H4 (cell line): ENCODE results near the gene SPRN. TPM values are rescaled to one million over a fixed set of nuclear protein-coding genes. Genes with fewer than 3 reads are reported as not detected.
"Not testable (repeated sequence)": the region's sequence is repeated elsewhere in the genome, so short reads cannot be mapped to it uniquely, and the experiment has no call there.

Source experiments
- DNase-seq: peaks from one replicate; pipeline ENCODE4 v3.0.0-alpha.2; 2015; ENCODE audit warnings: low spot score
- total RNA-seq: library from RNA; depleted of rRNA; stranded (reverse); fragments of >200 nt; shearing (Covaris generic); gene quantifications from 2 replicates; pipeline ENCODE4 v1.2.3, GENCODE V29; 2014; rRNA removed

SPRN gene
- total RNA-seq = not detected in 2 replicates

GRCh38 chr10:133424601-133425000 is at the start of gene SPRN:
Gene SPRN (minus strand): TSS chr10:133424625. CDS start chr10:133423681, 944 bp downstream.
- not testable (repeated sequence) for DNase-seq

GRCh38 chr10:133474027-133474426 is 49.6 kb upstream of the SPRN start:
- DNase-seq = peak; percentile 1

GRCh38 chr10:133473270-133473669 is 48.8 kb upstream of the SPRN start:
- DNase-seq = peak; percentile 2

DNA sequence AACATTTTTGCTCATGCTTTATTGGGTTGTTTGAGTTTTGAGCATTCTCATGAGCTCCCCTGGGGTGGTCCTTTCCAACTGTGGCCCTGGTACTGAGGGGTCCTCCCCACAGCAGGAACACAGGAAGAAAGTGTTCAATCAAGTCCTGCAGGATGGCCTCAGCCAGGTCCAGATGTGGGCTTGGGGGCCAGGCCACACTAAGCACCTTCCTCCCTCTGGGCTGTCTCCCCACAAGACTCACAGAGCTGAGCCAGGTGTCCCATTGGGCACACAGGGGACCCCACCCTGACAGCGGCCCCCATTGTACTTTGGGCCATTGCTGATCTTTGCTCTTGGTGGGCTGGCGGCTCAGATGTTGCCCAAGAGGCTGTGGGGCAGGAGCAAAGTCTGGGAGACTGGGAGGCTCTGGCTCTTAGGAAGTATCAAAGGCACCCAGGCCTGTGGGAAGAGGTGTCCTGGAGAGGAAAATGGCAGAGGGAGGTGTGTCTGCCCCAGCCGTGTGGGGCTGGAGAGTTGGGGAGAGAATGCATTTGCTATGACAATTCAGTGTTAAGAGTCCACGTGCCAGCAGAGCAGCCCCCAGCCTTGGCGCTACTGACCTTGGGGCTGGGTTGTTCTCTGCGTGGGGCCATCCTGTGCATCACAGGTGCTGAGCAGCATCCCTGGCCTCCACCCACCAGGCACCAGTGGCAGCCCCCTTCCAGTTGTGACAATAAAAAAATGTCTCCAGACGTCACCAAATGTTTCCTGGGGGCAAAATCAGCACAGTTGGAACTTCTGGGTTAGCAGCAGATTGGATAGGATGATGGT is 47.1 kb upstream of the SPRN start:
- no peak for DNase-seq

DNA sequence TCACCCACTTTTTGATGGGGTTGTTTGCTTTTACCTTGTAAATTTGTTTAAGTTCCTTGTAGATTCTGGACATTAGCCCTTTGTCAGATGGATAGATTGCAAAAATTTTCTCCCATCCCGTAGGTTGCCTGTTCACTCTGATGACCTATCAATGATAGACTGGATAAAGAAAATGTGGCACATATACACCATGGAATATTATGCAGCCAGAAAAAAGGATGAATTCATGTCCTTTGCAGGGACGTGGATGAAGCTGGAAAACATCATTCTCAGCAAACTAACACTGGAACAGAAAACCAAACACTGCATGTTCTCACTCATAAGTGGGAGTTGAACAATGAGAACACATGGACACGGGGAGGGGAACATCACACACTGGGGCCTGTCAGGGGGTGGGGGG is 44.8 kb upstream of the SPRN start:
- DNase-seq = not testable (repeated sequence)

- DNase-seq = no peak
These were observed 43.0 kb upstream of the SPRN start for GRCh38 chr10:133467286-133467911.

GRCh38 chr10:133466683-133467275 is 42.4 kb upstream of the SPRN start:
- DNase-seq = no peak

DNA sequence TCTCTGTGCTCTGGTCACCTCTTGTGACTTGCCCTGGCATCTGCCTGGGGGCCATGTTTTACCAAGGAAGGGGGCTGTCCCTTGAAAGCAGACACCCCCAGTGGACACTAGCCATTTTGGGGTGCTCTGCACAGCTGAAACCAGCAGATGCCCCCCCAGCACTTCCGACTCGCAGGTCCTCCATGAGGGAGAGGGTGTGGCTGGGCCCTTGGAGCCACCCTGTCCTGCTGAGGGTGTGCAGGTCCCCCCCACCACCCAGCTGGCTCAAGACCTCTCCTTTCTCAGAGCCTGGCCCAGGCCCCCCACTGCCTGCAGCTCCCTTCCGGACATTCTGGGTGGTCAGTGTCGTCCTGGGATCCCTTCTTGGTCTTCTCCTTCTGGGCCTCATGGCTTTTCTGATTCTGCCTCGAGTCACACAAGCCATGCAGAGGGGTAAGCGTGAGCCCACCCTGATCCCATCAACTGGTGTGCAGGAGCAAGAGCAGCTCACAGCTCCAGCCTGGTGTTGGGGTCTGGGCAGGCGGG is 41.6 kb upstream of the SPRN start:
- DNase-seq = no peak

DNA sequence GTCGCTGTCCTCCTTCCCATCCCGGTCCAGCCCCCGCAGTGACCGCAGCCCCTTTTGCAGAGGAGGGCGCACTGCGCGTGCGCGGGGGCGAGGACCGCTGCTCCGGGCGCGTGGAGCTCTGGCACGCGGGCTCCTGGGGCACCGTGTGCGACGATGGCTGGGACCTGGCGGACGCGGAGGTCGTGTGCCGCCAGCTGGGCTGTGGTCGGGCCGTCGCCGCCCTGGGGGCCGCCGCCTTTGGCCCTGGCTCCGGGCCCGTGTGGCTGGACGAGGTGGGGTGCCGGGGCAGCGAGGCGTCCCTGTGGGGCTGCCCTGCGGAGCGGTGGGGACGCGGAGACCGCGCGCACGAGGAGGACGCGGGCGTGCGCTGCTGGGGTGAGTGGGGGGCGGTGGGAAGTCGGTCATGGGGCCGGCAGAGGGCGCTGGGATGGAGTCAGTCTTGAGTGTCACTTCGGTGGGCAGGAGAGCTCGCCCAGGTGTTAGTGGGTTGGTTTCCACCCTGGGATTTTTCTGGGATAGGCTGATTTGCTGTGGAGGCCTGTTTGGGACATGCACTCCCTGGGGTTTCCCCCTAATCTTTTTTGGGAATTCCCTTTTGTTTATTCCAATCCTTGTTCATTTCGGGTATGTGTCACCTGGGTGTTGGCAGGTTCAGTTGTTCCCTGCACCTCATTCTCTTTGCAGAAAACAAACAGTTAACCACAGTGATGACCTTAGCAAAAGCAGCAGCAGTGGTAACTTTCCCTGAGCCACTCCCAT is 40.9 kb upstream of the SPRN start:
- DNase-seq = no peak

DNA sequence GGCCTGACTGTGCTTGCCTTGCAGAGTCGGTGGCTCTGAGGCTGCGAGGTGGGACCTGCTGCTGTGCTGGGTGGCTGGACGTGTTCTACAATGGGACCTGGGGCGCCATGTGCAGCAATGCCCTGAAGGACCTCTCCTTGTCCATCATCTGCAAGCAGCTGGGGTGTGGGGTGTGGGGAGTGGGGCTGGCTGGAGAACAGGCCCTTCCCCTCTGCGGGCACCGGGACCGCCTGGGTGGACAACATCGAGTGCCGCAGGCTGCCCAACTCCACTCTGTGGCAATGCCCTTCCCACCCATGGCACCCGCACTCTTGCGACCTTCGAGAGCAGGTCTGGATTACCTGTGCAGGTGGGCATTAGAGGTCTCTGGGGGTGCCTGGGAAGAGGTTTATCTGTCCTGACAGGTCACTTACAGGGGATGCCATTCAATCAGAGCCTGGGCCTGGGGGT is 40.2 kb upstream of the SPRN start:
- no peak for DNase-seq

DNA sequence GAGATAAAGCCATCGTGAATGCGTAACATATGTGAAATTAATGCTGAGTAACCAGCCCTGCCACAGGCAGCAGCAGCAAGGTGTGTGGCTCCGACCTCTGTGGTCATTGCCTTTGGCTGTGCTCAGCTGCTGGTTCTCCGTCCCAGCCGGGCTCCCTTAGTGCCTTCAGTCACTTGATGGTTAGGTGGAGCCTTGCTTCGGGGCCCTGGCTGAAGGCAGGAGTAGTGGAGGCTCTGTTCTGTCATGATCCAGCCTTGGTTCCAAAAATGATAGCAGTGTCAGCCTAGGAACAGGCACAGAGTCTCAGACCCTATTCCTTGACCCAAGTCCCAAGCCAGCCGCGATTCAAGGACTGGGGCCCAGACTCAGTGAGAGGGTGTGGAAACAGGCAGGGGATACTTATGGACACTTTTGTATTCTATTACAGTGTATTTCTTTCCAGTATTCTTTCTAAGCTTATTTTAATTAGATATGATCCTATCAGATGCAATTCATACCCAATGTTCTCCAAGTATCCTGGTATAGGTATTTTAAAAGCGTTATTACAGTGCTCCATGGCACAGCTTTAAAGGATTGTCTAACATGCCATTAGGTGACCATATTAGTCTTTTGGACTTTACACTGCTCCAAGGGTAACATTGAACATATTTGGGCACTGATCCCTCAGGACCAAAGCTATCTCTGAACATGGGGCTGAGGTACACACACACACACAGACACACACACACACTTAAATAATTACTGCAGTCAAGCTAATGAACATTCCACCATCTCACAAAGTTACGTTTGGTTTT is 38.3 kb upstream of the SPRN start:
- no peak for DNase-seq

DNA sequence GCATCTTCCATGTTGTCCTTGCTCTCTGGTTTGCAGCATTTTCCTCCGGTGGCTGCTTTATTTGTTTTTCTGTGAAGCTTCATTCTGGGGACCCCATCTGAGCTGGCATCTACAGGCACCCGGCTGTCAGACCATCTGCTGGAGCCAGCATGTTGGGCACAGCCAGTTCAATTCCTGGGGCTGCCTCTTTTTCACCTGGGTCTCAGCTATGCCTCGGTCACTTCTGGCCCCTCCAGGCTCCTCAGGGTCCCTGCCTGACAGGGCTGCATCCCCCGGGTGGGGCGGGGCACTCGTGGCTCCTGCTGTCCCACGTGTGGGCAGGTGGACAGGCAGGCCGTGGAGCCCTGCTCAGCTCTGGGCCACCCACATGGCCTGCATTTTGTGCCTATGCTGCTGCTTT is 37.4 kb upstream of the SPRN start:
- DNase-seq = no peak

DNA sequence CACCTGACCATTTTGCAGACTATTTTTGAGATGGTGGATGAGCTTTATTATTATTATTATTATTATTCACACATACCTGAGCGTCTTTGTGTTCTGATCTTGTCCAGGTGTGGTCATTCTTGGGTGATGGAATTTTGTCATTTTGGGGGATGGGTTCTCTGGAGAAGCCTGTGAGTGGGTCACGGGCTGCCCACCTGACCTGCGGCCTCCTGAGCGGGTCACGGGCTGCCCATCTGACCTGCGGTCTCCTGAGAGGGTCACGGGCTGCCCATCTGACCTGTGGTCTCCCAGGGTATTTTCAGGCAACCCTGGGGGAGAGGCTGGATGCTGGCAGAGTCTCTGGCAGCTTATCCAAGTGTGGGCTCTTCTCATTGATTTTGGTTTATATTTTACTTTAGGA is 36.6 kb upstream of the SPRN start:
- no peak for DNase-seq

GRCh38 chr10:133460208-133460769 is 35.9 kb upstream of the SPRN start:
- no peak for DNase-seq

GRCh38 chr10:133459454-133460207 is 35.2 kb upstream of the SPRN start:
- no peak for DNase-seq

- DNase-seq = no peak
These were observed 34.5 kb upstream of the SPRN start for GRCh38 chr10:133458710-133459453.

DNA sequence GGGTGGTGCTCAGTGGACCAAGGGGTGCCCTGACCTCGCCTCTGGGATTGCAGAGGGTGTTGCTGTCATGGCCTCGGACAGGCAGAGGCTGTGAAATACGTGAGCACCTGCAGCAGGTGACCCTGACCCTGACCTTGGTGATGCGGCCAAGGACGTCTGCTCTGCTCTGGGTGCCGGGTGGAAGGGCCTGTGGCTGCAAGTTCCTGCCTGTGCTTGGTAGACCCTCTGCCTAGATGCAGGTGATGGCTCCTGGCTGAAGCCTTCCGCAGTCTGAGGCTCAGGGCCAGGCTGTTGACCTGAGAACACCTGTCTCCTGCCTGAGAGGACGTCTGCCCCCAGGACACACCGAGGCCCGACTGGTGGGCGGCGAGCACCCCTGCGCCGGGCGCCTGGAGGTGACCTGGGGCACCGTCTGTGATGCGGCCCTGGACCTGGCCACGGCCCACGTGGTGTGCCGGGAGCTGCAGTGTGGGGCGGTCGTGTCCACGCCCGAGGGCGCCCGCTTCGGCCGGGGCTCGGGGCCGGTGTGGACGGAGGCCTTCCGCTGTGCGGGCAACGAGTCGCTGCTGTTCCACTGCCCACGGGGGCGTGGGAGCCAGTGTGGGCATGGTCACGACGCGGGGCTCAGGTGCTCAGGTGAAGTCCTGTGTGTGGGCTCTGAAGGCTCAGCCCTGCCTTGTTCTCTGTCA is 33.7 kb upstream of the SPRN start:
- DNase-seq = no peak

DNA sequence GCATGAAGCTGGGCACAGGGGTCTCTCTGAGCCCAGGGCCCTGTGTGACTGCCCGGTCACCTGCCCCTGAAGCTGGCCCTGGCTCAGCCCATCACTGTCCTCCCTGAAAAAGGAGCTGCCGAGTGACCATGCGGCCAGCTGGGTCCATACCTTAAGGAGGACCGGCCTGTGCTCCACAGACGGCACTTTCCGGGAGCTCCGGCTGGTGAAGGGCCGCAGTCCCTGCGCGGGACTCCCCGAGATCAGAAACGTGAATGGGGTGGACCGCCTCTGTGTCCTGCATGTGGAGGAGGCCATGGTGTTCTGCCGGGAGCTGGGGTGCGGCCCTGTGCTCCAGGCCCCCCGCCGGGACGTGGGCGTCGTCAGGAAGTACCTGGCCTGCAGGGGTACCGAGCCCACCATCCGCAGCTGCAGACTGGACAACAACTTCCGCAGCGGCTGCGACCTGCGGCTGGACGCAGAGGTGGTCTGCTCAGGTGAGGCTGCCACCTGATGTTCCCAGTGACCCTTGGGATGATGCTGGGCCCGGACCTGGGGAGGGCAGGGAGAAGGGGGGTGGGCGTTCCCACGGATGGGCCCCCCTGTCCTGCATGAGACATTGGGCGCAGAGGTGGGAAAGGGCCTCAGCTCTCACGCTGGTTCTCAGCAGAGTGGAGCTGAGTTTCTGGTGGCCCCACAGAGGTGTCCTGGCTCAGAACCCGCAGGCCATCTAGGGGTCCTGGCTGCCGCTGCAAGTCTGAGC is 32.8 kb upstream of the SPRN start:
- no peak for DNase-seq
